Stimulated activated CD8-positive, alpha-beta memory T cell treated with anti-CD3 and anti-CD28 coated beads, Interleukin-15, amount 100 ng/mL, for 1 hour (primary cell): ENCODE data around the gene ENTPD3.

ENCODE experiments used
- DNase-seq: peaks from one replicate; pipeline ENCODE4 v3.0.0-alpha.2; 2020; ENCODE audit warnings: low read depth

Gene ENTPD3

GRCh38 chr3:40387001-40387894 is at the start of gene ENTPD3:
TSS of gene ENTPD3 (plus strand) at chr3:40387184. CDS start at chr3:40388058, 874 bp downstream.
- no peak for DNase-seq

DNA sequence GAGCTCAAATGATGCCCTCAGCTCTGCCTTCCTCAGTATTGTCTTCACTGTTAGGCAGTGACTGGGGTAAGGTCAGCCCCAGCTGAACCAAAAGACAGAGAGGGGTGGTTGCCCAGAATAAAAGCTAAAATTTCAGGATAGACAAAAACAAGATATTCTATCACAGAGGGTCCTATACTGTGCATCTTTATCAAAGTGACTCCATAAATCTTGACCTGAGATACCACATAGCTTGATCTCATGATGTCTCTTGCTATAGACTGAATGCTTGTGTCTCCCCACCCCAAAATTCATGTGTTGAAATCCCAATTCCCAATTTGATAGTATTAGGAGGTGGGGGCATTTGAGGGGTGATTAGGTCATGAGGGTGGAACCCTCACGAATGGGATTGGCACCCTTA is 47.1 kb upstream of the ENTPD3 start:
- DNase-seq, result no peak

DNA sequence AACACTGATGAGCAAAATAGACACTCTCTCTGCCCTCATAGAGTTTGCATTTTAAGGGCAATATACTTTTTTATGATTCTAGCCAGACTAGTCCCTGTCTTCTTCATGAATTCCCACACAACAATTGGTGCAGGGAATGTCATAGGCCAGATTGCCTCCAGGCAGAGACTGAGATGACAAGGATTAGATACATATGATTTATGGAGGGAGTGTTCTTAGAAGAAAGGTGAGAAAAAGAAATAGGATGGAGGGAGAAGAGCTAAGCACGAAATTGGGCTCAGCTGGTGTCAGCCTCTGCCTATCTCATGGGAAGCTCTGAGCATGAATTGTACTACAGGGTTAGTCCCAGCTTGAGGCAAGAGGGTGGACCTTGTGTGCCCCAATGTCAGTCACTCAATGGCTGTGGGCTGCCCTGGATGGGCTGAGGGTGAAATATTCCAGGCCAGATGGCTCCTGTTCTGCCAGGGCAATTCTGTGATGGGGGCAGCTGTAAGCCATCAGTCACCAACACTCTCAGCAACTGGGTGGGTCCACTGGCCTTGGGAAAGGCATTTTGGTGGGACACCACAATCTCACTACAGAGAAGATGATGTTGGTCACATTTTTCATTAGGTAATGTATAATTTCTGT is 46.3 kb upstream of the ENTPD3 start:
- DNase-seq, result no peak

DNA sequence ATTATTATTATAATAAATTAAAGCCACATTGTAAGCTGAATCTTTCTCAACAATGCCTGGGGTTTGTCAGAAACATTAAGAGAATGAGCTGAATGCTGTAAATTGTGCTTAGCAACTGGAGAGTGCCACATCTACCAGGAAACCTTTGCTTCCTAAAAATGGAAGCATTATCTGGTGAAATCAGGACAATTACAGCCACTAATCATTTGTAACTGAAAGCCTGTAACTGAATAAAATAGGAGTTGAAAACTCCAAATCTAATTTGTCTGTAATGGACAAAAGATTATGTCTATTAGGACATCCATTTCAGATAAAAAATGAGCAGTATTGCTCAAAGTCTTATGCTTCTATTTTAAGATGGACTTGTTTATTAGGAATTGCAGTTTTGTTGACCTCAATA is 45.3 kb upstream of the ENTPD3 start:
- no peak for DNase-seq

DNA sequence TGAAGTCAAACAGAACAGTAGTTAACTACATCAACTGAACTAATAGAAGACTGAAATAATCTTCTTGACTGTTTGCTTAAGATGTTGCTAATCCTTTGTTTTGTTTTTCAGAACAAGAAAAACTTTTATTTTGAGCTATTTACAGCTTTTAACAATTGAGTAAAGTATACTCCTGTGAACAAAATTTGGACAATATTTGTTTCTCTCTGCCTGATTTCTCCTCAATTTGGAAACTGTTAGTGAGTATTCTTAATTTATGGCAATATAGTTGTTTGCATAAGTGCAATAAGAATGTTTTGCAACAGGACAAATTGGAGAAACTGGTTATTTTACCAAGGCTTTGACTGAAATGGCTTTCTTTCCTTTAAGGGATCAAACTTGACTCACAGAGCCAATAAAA is 36.5 kb upstream of the ENTPD3 start:
- no peak for DNase-seq

GRCh38 chr3:40355410-40355809 is 31.6 kb upstream of the ENTPD3 start:
- no peak for DNase-seq

DNA sequence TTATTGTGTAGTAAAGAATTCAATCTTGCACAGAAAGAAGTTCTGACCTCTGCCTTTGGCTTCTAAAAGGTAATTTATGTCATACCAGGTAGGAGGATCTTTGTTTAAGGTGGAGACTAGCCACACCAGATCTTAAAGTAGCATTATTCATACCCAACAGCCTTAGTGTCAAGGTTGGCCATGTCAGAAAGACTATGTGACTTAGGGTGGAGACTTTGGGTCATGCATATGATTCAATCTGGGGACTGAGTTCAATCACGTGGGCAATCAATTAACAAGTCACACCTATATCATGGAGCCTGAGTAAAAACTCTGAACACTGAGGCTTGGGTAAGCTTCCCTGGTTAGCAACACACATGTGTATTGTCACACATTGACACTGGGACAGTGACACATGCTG is 28.5 kb upstream of the ENTPD3 start:
- no peak for DNase-seq

- no peak for DNase-seq
Observed at GRCh38 chr3:40363674-40364073, 23.3 kb upstream of the ENTPD3 start.

- no peak for DNase-seq
Observed at GRCh38 chr3:40366203-40367162, 20.5 kb upstream of the ENTPD3 start.

- no peak for DNase-seq
Observed at GRCh38 chr3:40369716-40370115, 17.3 kb upstream of the ENTPD3 start.

- DNase-seq, result no peak
Observed at GRCh38 chr3:40377822-40378221, 9.2 kb upstream of the ENTPD3 start.

DNA sequence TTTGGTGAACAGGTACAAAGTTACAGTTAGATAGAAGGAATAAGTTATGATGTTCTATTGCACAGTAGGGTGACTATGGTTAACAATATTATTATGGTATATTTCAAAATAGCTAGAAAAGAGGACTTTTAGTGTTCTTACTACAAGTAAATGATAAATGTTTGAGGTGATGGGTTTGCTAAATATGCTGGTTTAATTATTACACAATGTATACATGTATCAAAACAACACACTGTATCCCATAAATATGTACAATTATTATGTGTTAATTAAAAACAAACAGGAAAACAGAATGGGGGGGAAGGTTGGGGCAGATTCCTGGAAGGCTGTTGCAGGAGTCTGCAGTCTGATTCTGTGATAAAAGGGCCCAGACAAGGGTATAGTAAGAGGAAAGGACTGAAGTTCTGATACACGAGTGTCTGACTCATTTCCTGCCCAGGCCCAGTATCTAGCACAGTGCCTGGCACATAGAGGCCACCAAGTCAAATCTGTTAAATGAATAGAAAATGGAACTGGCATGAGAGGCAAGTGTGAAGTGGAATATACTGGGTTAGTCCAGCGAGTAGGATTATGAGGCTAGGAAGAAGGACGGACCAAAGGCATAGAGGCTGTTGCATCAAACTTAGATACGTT is 7.2 kb upstream of the ENTPD3 start:
- DNase-seq, result no peak

GRCh38 chr3:40381904-40382616 is 4.9 kb upstream of the ENTPD3 start:
- no peak for DNase-seq

DNA sequence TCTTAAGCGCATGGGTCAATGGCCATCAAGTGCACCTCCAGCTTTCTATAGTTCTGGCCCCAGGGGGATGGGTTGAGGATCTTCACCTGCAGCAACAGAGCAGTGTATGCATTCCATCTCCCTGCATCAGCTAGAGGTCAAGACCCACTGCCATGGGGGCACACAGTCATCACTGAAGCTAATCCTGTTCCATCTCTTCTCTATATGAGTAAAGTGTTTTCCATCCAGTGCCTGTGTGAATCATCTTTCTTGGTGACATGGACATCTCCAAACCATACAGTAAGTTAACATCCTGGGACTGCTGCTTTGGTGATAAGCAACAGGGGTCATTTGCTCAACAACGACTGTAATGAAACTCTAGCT is 4.4 kb upstream of the ENTPD3 start:
- DNase-seq, result no peak

DNA sequence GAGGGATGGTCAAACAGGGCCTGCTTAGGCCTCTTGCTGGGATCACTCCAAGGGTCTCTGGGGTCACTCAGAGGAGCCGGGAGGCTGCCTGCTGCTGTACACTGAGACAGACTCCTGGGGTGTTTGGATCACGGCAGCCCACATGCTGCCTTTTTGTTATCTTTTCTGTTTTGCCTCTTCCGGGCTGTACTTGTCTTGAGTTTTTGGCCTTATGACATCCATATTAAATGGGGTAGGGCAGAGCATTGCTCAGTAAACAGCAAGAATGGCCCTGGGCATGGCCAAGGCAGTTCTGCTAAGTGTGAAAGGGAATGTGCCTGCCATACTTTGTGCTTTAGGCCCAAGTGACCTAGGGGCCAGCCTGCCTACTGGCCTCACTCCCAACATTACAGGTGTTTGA is 771 bp upstream of the ENTPD3 start:
- no peak for DNase-seq

DNA sequence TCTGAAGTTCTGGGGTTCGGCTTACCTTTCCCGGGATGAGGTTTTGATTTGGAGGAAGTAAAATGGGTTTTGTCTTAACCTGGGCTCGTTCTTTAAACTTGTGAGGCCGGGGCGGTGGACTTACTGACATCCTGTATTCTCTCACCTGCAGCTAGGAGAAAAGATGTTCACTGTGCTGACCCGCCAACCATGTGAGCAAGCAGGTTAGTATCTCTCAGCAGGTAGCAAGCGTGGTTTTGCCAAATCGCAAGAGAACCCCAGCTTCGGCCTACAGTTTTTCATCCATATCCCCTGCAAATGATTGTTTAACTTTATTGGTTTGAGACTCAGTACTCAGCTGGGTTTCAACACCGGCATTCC is 891 bp downstream of the ENTPD3 start:
- no peak for DNase-seq

DNA sequence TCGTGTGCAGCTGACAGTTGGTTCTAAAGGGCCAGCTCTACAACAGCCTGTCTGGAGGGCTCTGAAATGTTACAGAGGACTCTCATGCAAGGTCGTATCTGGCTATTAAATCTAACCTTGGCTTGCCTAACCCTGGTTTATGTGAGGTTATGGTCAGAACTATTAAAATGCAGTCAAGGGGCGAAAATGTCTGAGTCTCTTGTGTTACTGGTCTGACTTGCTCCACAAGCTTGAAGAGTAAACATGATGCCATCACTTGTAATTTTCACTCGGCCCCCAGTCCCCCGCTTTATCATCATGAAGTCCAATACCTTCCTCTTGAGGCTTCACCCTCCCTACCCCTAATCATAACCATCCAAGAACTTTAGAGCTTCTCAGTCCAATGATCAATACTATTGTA is 9.4 kb downstream of the ENTPD3 start:
- DNase-seq, result no peak

GRCh38 chr3:40397129-40397528 is 10.1 kb downstream of the ENTPD3 start:
- no peak for DNase-seq

- no peak for DNase-seq
Observed at GRCh38 chr3:40397912-40398311, 10.9 kb downstream of the ENTPD3 start.

GRCh38 chr3:40398346-40398745 is 11.4 kb downstream of the ENTPD3 start:
- DNase-seq, result no peak

- no peak for DNase-seq
Observed at GRCh38 chr3:40404591-40405198, 17.7 kb downstream of the ENTPD3 start.
